Lower lobe of right lung (tissue), 2 donors: ENCODE measurements around the gene UBR3. TPM values are rescaled to one million over a fixed set of nuclear protein-coding genes. Genes with fewer than 3 reads are reported as not detected.

Experiments used
- ATAC-seq, 2 donors: fragments of 200-7000 bp; cut with Tn5 transposase; one replicate each; pipeline ENCODE4 v1.9.1; 2020 to 2022; ENCODE audit warnings: mild to moderate bottlenecking in 2 of 2, moderate library complexity in 2 of 2
- DNase-seq: peaks from one replicate; pipeline ENCODE4 v3.0.0-alpha.2; 2020
- H3K27ac ChIP-seq: fragments of 200-600 bp; one replicate; pipeline ENCODE4 v1.8.0; 2022
- H3K27me3 ChIP-seq: fragments of 200-600 bp; one replicate; pipeline ENCODE4 v1.8.0; 2022; ENCODE audit warnings: low read depth
- H3K36me3 ChIP-seq: fragments of 200-600 bp; one replicate; pipeline ENCODE4 v1.8.0; 2022; ENCODE audit warnings: mild to moderate bottlenecking
- H3K4me1 ChIP-seq: fragments of 200-600 bp; one replicate; pipeline ENCODE4 v1.8.0; 2022
- H3K4me3 ChIP-seq: fragments of 200-600 bp; one replicate; pipeline ENCODE4 v1.8.0; 2022; ENCODE audit warnings: mild to moderate bottlenecking
- H3K9me3 ChIP-seq: fragments of 200-600 bp; one replicate; pipeline ENCODE4 v1.8.0; 2022
- CTCF ChIP-seq: fragments of 200-600 bp; IDR thresholded peaks from one replicate; pipeline ENCODE4 v1.8.0; 2022; ENCODE audit warnings: antibody characterized with exemption, mild to moderate bottlenecking
- intact Hi-C: fragments of 100-400 bp; cut with DNase I; formaldehyde crosslinking; loops from one replicate; pipeline ENCODE4 v1.11.0; 2022
- total RNA-seq: library from RNA; stranded (reverse); fragmentation: NEBNext Ultra II Directional; extraction: Animal tissue kit (Norgen Biotek cat#: 25700); gene quantifications from one replicate; pipeline ENCODE4 v1.2.1, GENCODE V29; 2021
- donor health status: DM: no; HTN: yes; CAD: no; lungs with severe emphysema.

Gene UBR3
- total RNA-seq, 1 donor from 2014 or later, result 46.7 TPM

- no peak for ATAC-seq
- Histone ChIP-seq H3K4me1 (no peaks in the 10 kb centered on the region), H3K9me3 (no peaks in the 10 kb centered on the region), H3K36me3 (peaks cover 36% of the 10 kb centered on the region), H3K4me3 (no peak overlapping the region), H3K27me3 (no peaks in the 10 kb centered on the region), H3K27ac (no peak overlapping the region)
- DNase-seq, result no peak
- intact Hi-C loops, result no loop called here
- TF ChIP-seq CTCF, result no peak
Observed at GRCh38 chr2:170077830-170078569, 250.7 kb downstream of the UBR3 start.

DNA sequence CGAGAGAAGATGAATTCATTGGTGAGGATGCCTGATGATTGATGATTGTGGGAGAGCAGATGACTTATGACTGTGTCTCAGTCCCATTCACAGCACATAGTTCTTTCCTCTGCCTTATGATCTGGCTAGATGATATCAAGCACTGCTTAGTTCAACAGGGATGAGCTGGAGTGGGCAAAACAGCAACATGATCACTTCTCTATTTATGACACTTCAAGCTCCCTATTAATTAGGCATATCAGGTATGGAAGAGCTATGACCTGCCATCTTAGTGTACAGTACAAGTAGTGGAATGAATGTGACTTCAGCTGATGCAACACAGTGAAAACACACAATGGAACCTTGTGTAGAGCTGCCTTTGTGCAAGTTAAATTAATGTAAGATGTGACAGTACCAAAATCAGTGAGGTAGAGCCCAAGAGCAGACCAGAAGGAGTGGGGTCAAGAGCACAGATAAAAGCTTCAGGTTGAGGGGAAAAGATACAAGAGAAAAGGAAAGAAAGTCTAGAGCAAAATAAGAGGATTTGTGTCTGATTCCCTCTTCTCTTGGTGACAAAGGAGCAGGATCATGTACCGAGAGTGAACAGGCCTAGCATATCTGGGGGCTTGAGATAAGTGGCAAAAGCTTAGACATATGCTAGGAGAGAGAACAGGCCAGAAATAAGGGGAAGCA, 257.7 kb downstream of the UBR3 start:
- TF ChIP-seq CTCF, result no peak
- intact Hi-C loops, result no loop called here

DNA sequence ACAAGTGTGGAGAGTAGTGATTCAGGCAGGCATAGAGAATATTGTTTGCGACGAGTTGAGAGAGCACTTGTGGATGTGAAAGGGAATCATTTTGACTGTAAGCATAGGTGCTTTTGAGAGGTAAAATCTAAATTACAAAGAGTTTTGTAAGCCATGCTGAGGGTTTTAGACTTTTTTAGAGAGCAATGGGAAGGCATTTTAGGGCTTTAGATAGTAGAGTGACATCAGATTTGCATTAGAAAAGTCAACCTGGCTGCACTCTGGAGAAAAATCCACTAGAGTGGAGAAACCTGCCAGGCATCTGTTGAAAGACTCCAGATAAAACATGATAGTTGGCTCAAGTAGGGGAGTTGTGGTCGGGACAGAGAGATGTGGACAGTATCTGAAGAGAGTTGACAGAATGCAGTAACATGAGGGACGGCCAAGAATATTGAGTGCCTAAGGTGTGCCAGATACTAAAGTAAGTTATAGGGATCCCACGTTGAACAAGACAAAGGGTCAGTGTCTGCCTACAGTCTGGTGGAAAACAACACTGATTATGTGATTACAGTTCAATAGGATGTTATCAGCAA, 258.9 kb downstream of the UBR3 start:
- Histone ChIP-seq H3K4me1 (no peaks in the 10 kb centered on the region), H3K36me3 (peaks cover 24% of the 10 kb centered on the region), H3K27me3 (no peaks in the 10 kb centered on the region), H3K4me3 (no peak overlapping the region), H3K27ac (no peak overlapping the region), H3K9me3 (no peaks in the 10 kb centered on the region)
- DNase-seq (no peak), ATAC-seq (no peak)
- intact Hi-C loops, result no loop called here
- no peak for TF ChIP-seq CTCF

More for the DNA sequence above, 257.7 kb downstream of the UBR3 start:
- DNase-seq, result no peak
- peaks cover 34% of the 10 kb centered on the region for H3K36me3 ChIP-seq
- no peaks in the 10 kb centered on the region for H3K4me1 ChIP-seq
- ATAC-seq, result no peak
- H3K27me3 ChIP-seq, result no peaks in the 10 kb centered on the region
- H3K9me3 ChIP-seq, result no peaks in the 10 kb centered on the region
- H3K4me3 ChIP-seq, result no peak overlapping the region
- H3K27ac ChIP-seq, result no peak overlapping the region

- Histone ChIP-seq H3K27me3 (no peaks in the 10 kb centered on the region), H3K36me3 (peaks cover 17% of the 10 kb centered on the region), H3K4me3 (no peak overlapping the region), H3K4me1 (no peaks in the 10 kb centered on the region), H3K27ac (no peak overlapping the region), H3K9me3 (no peaks in the 10 kb centered on the region)
- intact Hi-C loops, result no loop called here
- no peak for TF ChIP-seq CTCF
- DNase-seq (no peak), ATAC-seq (no peak)
Observed at GRCh38 chr2:170086751-170087412, 259.6 kb downstream of the UBR3 start.

DNA sequence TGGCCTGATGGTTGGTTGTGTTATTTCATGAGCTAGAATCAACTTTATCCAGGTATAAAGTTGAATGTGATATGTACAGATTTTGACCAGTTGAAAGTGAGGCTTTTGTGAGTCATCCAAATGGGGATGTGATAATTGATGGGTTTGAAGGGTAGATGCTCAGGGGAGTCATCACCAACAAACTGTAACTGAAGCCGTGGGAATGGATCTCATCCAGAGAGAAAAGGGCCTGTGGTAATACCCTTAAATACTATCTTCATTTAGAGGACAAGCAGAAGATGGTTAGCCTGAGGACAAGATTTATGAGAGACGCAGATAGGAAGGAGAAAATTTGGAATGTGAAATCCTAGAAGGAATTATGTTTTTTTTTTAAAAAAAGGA, 260.1 kb downstream of the UBR3 start:
- H3K36me3 ChIP-seq, result peaks cover 13% of the 10 kb centered on the region
- no peak overlapping the region for H3K27ac ChIP-seq
- no peak for DNase-seq
- no peaks in the 10 kb centered on the region for H3K4me1 ChIP-seq
- no peaks in the 10 kb centered on the region for H3K27me3 ChIP-seq
- no peaks in the 10 kb centered on the region for H3K9me3 ChIP-seq
- no peak overlapping the region for H3K4me3 ChIP-seq
- TF ChIP-seq CTCF, result no peak
- no peak for ATAC-seq
- intact Hi-C loops, result no loop called here
